Vagina (tissue), 2 donors: ENCODE measurements around the gene ESPL1. TPM values are rescaled to one million over a fixed set of nuclear protein-coding genes. Genes with fewer than 3 reads are reported as not detected.

Experiments used
- DNase-seq, 2 donors: peaks; one replicate each; pipeline ENCODE4 v3.0.0-alpha.2; 2017; ENCODE audit errors: extremely low spot score in 2 of 2
- H3K27ac ChIP-seq: fragments of 200-600 bp; sonication (generic); one replicate; pipeline ENCODE4 v1.5.1; 2019
- H3K27me3 ChIP-seq: fragments of 200-600 bp; sonication (generic); one replicate; pipeline ENCODE4 v1.5.1; 2019
- H3K36me3 ChIP-seq, 2 donors: fragments of 200-600 bp; sonication (generic); one replicate each; pipeline ENCODE4 v1.5.1; 2017 to 2019
- H3K4me1 ChIP-seq: fragments of 200-600 bp; sonication (generic); one replicate; pipeline ENCODE4 v1.5.1; 2019
- H3K4me3 ChIP-seq, 2 donors: fragments of 200-600 bp; sonication (generic); 1 replicate in 1 of 2; 2 replicates in 1 of 2; pipeline ENCODE4 v1.5.1; 2016 to 2019
- H3K9me3 ChIP-seq: fragments of 200-600 bp; sonication (generic); one replicate; pipeline ENCODE4 v1.5.1; 2019
- CTCF ChIP-seq, 3 experiments: fragments of 450-650 bp in 2 of 3; fragments of 200-600 bp in 1 of 3; sonication (generic) in 1 of 3; IDR thresholded peaks; one replicate each; pipeline ENCODE4 v1.5.1; 2017 to 2019; ENCODE audit warnings: antibody characterized with exemption in 3 of 3, mild to moderate bottlenecking in 2 of 3, moderate library complexity in 2 of 3
- POLR2A ChIP-seq, 2 donors: fragments of 450-650 bp; IDR thresholded peaks; one replicate each; pipeline ENCODE4 v1.6.1; 2017; ENCODE audit warnings: antibody characterized with exemption in 2 of 2, mild to moderate bottlenecking in 2 of 2, moderate library complexity in 2 of 2
- POLR2AphosphoS5 ChIP-seq, 2 donors: sonication (generic); formaldehyde crosslinking; IDR thresholded peaks; one replicate each; pipeline ENCODE4 v1.9.0; 2017; ENCODE audit warnings: antibody characterized with exemption in 2 of 2, mild to moderate bottlenecking in 2 of 2, low read depth in 1 of 2; ENCODE audit not compliant: insufficient read depth in 1 of 2
- intact Hi-C: fragments of 100-400 bp; cut with DNase I; formaldehyde crosslinking; loops from one replicate; pipeline ENCODE4 v1.15.1; 2023
- total RNA-seq: library from RNA; depleted of rRNA; stranded (reverse); fragments of >200 nt; gene quantifications from one replicate; pipeline ENCODE4 v1.2.3, GENCODE V29; 2016

The ESPL1 gene
- total RNA-seq, 1 donor from 2014 or later: 17.7 TPM

- Histone ChIP-seq H3K4me3 (no peak overlapping the region), H3K27me3 (no peaks in the 10 kb centered on the region), H3K36me3 (peaks cover 0 to 11% of the 10 kb centered on the region in 2 donors), H3K27ac (peak overlapping the region; percentile 95), H3K4me1 (peaks cover 87% of the 10 kb centered on the region), H3K9me3 (no peaks in the 10 kb centered on the region)
- intact Hi-C loops: no loop called here
- TF ChIP-seq CTCF (IDR thresholded peaks at IDR 0.05): no peak
- TF ChIP-seq POLR2AphosphoS5 (IDR thresholded peaks at IDR 0.05; ENCODE audit: insufficient read depth in 1 of 2, low read depth in 1 of 2): no peak
- no peak for TF ChIP-seq POLR2A (IDR thresholded peaks at IDR 0.05)
- DNase-seq: no peak
These were observed 41.3 kb upstream of the ESPL1 start for GRCh38 chr12:53226815-53227214.

GRCh38 chr12:53227341-53227740 is 40.8 kb upstream of the ESPL1 start:
- H3K36me3 ChIP-seq: peaks cover 0 to 11% of the 10 kb centered on the region in 2 donors

DNA sequence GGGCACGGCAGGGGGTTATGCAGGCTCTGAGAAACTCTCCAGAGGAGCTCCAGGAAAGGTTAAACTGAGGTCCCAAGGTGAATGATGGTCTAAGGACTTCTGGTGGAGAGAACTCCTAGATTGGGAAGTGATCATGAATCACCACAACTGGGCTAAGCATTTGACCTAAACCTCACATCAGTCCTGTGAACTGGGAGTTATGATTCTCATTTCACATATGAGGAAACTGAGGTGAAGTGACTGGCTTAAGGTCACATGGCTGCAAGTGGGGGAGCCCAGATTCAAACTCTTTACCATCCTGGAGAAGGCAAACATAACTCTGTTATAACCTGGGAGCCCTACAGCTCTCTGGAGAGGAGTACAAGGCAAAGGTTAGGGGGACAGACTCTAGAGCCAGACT is 40.3 kb upstream of the ESPL1 start:
- DNase-seq: no peak
- Histone ChIP-seq H3K4me1 (peaks cover 82% of the 10 kb centered on the region), H3K9me3 (no peaks in the 10 kb centered on the region), H3K36me3 (peaks cover 0 to 11% of the 10 kb centered on the region in 2 donors), H3K27ac (peak overlapping the region; percentile 95), H3K4me3 (no peak overlapping the region), H3K27me3 (no peaks in the 10 kb centered on the region)
- TF ChIP-seq POLR2A (IDR thresholded peaks at IDR 0.05): no peak
- TF ChIP-seq POLR2AphosphoS5 (IDR thresholded peaks at IDR 0.05; ENCODE audit: insufficient read depth in 1 of 2, low read depth in 1 of 2): no peak
- no peak for TF ChIP-seq CTCF (IDR thresholded peaks at IDR 0.05)
- intact Hi-C loops: no loop called here

More at GRCh38 chr12:53227341-53227740, 40.8 kb upstream of the ESPL1 start:
- Histone ChIP-seq H3K4me3 (no peak overlapping the region), H3K27ac (peak overlapping the region; percentile 95), H3K9me3 (no peaks in the 10 kb centered on the region), H3K27me3 (no peaks in the 10 kb centered on the region), H3K4me1 (peaks cover 82% of the 10 kb centered on the region)
- no peak for TF ChIP-seq POLR2A (IDR thresholded peaks at IDR 0.05)
- TF ChIP-seq CTCF (IDR thresholded peaks at IDR 0.05): no peak
- no peak for DNase-seq
- intact Hi-C loops: no loop called here

DNA sequence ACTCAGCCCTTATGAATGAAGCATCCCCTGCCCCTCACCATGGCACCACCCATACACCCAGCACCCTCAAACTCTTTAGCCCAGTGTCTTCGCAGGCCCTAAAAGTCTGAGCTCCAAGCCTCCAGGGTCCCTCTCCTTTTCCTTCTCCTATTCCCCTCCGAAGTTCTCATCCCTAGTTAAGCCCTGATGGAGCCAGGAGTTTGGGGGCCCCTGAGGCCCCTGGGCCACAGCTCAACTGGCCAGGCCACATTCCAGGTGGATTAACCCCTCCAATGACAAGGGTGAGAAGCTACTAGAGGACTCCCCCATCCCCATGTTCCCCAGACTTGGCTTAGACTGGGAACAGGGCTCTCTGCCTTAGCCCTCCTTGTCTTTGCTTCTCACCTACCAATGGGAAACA is 38.6 kb upstream of the ESPL1 start:
- Histone ChIP-seq H3K4me1 (peaks cover 82% of the 10 kb centered on the region), H3K27me3 (no peaks in the 10 kb centered on the region), H3K9me3 (no peaks in the 10 kb centered on the region), H3K36me3 (peaks cover 0 to 11% of the 10 kb centered on the region in 2 donors), H3K4me3 (peak overlapping the region; percentile 62 to 72), H3K27ac (peak overlapping the region; percentile 95)
- intact Hi-C loops: no loop called here
- DNase-seq: peak in 1 of 2 donors; percentile 84
- TF ChIP-seq POLR2A (IDR thresholded peaks at IDR 0.05) (no peak), CTCF (IDR thresholded peaks at IDR 0.05) (no peak), POLR2AphosphoS5 (IDR thresholded peaks at IDR 0.05; ENCODE audit: insufficient read depth in 1 of 2, low read depth in 1 of 2) (no peak)

GRCh38 chr12:53230108-53230845 is 37.8 kb upstream of the ESPL1 start:
- TF ChIP-seq CTCF (IDR thresholded peaks at IDR 0.05): no peak
- no peak for TF ChIP-seq POLR2A (IDR thresholded peaks at IDR 0.05)
- peak in 1 of 2 donors; percentile 27 for TF ChIP-seq POLR2AphosphoS5 (IDR thresholded peaks at IDR 0.05; ENCODE audit: insufficient read depth in 1 of 2, low read depth in 1 of 2)
- Histone ChIP-seq H3K4me3 (peak overlapping the region; percentile 62 to 72), H3K36me3 (peaks cover 0 to 11% of the 10 kb centered on the region in 2 donors), H3K9me3 (no peaks in the 10 kb centered on the region), H3K27ac (peak overlapping the region; percentile 95), H3K4me1 (peaks cover 82% of the 10 kb centered on the region), H3K27me3 (no peaks in the 10 kb centered on the region)
- peak in 1 of 2 donors; percentile 84 for DNase-seq
- intact Hi-C loops: no loop called here
